HG02798 (cell line): Measurements from ENCODE around the gene TMEM220.
"Not testable (repeated sequence)": the region's sequence is repeated elsewhere in the genome, so short reads cannot be mapped to it uniquely, and the experiment has no call there.

Experiments used
- ATAC-seq: cut with Tn5 transposase; IDR thresholded peaks from one replicate; pipeline ENCODE4 v1.9.1; 2021; ENCODE audit warnings: mild to moderate bottlenecking; ENCODE audit not compliant: unreplicated experiment, poor library complexity

TMEM220 gene

GRCh38 chr17:10755592-10756127, 25.8 kb upstream of the TMEM220 start:
- no peak for ATAC-seq

- ATAC-seq, result no peak
Observed at GRCh38 chr17:10754861-10755591, 25.2 kb upstream of the TMEM220 start.

GRCh38 chr17:10754109-10754508, 24.3 kb upstream of the TMEM220 start:
- ATAC-seq, result no peak

- no peak for ATAC-seq
Observed at GRCh38 chr17:10752696-10753095, 22.9 kb upstream of the TMEM220 start.

- no peak for ATAC-seq
Observed at GRCh38 chr17:10751563-10751962, 21.7 kb upstream of the TMEM220 start.

DNA sequence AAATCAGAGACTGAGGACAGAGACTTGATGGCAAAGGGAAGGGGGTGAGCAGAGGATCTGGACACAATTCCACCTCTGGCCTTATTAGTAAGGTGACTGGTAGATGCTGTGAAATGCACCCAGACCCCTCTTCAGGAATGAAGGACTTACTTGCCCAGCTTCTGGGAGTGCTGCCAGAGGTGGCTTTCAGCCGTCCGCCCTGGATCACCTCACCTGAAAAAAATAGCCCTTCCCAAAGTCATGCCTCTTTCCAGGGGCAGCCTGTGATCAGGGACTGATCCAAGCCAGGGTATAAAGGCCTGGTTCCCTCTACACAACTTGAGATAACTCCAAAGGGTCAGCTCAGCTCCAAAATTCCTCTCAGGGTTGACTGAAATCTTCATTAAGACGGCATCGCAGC, 20.4 kb upstream of the TMEM220 start:
- ATAC-seq, result no peak

DNA sequence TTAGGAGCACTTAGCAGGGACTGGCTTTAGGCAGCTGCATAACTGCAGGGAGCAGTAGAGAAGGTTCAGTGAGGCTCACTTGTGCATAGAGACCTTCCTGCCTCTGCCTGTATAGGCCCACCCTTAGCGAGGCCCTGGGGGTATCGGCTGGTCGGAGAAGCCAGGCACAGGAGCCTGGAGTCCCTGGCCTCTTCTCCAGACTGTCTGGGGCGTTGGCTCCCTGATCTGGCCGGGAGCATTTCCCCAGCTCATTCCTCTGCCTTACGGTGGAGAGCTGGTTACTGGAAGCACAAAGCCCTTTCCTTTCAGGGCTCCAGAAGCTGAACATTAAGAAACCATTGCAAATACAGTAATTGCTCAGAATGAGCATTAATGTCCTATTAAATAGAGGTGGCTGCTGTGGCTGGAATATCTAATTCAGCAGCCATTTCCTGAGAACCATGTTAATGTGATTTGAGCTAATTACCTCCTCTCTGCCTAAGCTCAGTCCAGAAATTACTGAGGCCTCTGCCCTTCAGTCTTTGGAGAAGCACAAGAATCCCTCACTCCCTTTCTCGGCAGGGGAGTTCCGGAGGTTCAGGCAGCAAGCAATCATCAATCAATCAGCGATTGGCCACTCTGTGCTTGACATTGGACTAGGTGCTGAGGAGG, 18.8 kb upstream of the TMEM220 start:
- ATAC-seq, result no peak

GRCh38 chr17:10745231-10745630, 15.4 kb upstream of the TMEM220 start:
- ATAC-seq, result no peak

GRCh38 chr17:10744501-10745000, 14.7 kb upstream of the TMEM220 start:
- ATAC-seq, result no peak

- ATAC-seq, result no peak
Observed at GRCh38 chr17:10743316-10744009, 13.6 kb upstream of the TMEM220 start.

DNA sequence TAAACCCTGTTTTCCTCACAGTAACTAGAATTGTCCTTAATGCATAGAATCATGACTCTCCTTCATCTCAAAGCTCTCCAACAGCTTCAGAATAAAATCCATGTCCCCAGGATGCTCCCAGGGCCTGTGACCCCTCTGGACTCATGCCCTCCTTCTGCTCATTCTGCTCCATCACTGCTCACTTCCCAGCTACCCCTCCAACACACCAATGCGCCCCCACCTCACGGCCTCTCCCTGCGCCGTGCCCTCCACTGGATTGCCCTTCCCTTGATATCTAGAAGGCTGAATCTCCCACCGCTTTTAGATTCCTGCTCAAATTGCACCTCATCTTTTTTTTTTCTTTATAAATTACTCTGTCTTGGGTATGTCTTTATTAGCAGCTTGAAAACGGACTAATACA, 12.6 kb upstream of the TMEM220 start:
- ATAC-seq, result no peak

GRCh38 chr17:10741416-10742135, 11.8 kb upstream of the TMEM220 start:
- no peak for ATAC-seq

GRCh38 chr17:10739386-10739785, 9.6 kb upstream of the TMEM220 start:
- no peak for ATAC-seq

- ATAC-seq, result no peak
Observed at GRCh38 chr17:10738521-10739258, 8.9 kb upstream of the TMEM220 start.

DNA sequence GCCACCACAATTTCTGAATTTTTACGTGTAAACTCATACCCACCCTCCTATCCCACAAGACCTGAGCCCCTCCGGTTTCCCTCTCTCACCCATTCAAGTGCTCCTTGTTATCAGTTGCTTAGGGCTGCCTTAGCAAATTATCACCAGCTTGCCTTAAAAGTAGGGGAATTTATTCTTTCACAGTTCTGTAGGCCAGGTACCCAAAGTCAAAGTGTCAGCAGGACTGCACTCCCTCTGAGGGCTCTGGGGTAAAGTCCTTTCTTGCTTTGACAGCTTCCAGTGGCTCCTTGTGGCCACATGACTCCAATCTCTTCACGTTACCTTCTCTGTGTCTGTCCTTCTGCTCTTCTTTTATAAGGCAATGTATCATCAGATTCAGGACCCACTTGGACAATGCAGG, 7.9 kb upstream of the TMEM220 start:
- ATAC-seq, result no peak

DNA sequence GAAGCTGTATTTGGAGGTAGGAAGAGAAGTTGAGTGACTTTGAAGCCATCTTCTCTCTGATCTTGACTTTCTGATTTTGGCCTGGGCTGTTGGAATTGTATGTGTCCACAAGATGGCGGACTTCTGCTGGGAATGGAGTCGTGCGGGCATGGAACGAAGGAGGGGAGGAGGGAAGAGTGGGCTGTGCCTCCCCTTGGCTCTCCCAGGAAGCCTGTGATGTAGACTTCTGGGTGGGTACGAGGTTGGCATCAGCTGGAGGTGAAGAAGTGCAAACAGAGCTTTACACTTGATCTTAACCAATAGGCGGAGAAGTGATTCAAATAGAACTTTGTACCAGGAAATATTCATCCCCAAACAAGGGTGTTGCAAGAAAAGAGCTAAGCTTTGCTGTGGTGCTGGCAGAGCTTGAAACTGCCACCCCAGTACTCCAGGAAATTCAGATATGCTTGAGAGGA, 7.4 kb upstream of the TMEM220 start:
- no peak for ATAC-seq

DNA sequence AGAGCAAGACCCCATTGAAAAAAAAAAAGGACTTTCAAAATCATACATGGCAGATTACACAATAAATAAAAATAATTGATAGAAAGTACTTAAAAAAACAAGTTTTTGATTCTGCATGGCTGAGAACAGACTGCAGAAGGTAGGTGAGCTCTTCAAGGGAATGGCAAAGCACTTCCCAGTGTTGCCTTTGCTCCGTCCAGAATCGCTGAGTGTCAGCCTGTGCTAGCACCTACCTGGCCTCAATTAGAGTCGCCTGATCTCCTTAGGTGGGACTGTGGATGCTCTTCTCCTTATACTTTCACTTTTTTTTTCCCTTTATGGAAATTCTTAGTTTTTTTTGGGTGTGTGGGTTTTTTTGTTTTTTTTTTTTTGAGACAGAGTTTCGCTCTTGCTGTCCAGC, 6.0 kb upstream of the TMEM220 start:
- no peak for ATAC-seq

- ATAC-seq, result no peak
Observed at GRCh38 chr17:10735251-10735650, 5.4 kb upstream of the TMEM220 start.

DNA sequence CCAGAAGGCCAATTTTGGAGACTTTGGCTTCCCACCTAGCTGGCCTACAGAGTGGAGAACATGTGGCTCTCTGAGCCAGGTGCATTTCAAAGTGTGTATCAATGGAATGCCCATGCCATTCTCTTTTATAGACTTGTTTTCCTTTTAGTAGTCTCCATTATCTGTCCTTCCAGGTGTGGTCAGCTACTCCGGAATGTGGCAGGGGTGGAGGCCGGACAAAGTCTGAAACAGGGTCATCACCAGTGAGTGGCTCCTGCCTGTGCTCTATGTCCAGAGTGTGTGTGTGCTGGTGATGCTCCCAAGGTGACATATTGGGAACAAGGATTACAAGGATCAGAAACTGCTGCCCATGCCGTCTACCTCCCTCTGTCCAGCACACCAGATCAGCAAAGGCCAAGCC, 3.8 kb upstream of the TMEM220 start:
- no peak for ATAC-seq

DNA sequence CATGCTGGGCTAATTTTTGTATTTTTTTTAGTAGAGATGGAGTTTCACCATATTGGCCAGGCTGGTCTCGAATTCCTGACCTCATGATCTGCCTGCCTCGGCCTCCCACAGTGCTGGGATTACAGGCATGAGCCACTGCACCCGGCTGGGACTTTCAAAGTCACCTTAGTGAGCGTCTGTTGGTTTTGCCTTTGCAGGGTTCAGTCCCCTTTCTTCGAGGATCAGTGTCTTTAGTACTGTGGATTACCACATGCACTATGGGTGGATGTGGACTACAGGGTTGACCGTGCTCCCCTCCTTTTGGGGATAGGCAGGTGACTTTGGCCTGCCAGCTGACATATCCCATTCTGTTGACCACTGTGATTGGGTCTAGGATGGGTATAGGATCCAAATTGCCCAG, 2.3 kb upstream of the TMEM220 start:
- not testable (repeated sequence) for ATAC-seq
